ENCODE measurements around the gene NPLOC4. TPM values are rescaled to one million over a fixed set of nuclear protein-coding genes. Genes with fewer than 3 reads are reported as not detected.

NPLOC4 gene
- total and polyA plus RNA-seq, 4 donors = 23.5 to 67.4 (median 50.6) TPM

DNA sequence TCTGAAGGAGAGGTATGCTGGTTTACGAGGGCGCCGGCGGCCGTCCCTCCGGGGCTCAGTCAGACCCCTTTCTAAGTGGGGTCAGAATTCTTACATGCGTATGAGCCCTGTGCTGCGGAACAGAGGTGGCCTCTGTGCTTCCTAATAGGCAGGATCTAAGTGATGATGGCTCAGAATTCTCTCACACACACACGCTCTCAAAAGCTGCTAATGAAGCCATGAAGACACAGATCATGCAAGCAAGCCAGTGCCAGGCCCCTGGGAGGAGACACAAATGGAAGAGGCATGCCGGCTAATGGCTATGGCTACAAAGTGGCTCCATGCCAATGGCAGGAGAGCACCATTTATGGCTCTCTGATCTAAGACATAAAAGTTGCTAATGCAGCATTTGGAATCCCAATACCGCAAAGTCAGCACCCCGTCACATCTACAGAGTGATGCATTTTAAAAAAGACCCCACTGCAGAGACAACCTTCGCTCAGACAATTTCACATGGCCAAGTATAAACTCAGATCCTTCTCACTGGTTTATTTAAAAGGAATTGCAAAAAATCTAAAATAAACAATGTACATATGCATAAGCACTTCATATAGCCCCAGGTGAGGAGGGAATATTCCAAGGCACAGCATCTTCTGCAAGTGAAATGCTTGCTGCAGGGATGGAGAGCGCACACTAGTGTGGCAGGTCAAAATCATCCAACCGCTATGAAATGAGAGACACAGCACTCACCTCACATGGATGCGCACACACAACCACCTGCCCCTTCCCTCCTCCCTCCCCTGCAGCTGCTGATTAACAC lies 24.5 kb downstream of the NPLOC4 start:
- Histone ChIP-seq H3K27ac (ENCODE audit: low read depth in 1 of 2, low read length in 2 of 2) (no peak overlapping the region), H3K9me3 (ENCODE audit: control insufficient read depth in 4 of 4, low read length in 3 of 4) (no peaks in the 10 kb centered on the region), H3K27me3 (ENCODE audit: control insufficient read depth in 4 of 4, insufficient read depth in 4 of 4, low read length in 3 of 4) (no peaks in the 10 kb centered on the region), H3K4me3 (ENCODE audit: low read depth in 1 of 3, low read length in 3 of 3) (no peak overlapping the region), H3K9ac (ENCODE audit: low read depth in 1 of 2, low read length in 2 of 2) (no peak overlapping the region), H3K36me3 (ENCODE audit: control insufficient read depth in 4 of 4, insufficient read depth in 3 of 4, low read depth in 1 of 4, low read length in 3 of 4) (peaks cover 11 to 59% (median 40%) of the 10 kb centered on the region in 4 donors), H3K4me1 (ENCODE audit: control insufficient read depth in 4 of 4, insufficient read depth in 4 of 4, low read length in 3 of 4) (peaks cover 0 to 6% (median 0%) of the 10 kb centered on the region in 4 donors)
- DNase-seq (ENCODE audit: low spot score) = no peak
- TF ChIP-seq, protein P1, sequence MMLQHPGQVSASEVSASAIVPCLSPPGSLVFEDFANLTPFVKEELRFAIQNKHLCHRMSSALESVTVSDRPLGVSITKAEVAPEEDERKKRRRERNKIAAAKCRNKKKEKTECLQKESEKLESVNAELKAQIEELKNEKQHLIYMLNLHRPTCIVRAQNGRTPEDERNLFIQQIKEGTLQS (IDR thresholded peaks at IDR 0.05) = no peak
- no peak for TF ChIP-seq YY1 (IDR thresholded peaks at IDR 0.05)
- TF ChIP-seq, protein P2, sequence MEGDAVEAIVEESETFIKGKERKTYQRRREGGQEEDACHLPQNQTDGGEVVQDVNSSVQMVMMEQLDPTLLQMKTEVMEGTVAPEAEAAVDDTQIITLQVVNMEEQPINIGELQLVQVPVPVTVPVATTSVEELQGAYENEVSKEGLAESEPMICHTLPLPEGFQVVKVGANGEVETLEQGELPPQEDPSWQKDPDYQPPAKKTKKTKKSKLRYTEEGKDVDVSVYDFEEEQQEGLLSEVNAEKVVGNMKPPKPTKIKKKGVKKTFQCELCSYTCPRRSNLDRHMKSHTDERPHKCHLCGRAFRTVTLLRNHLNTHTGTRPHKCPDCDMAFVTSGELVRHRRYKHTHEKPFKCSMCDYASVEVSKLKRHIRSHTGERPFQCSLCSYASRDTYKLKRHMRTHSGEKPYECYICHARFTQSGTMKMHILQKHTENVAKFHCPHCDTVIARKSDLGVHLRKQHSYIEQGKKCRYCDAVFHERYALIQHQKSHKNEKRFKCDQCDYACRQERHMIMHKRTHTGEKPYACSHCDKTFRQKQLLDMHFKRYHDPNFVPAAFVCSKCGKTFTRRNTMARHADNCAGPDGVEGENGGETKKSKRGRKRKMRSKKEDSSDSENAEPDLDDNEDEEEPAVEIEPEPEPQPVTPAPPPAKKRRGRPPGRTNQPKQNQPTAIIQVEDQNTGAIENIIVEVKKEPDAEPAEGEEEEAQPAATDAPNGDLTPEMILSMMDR (IDR thresholded peaks at IDR 0.05; ENCODE audit: low read depth, low read length, missing input control) = no peak
- TF ChIP-seq, protein P3, sequence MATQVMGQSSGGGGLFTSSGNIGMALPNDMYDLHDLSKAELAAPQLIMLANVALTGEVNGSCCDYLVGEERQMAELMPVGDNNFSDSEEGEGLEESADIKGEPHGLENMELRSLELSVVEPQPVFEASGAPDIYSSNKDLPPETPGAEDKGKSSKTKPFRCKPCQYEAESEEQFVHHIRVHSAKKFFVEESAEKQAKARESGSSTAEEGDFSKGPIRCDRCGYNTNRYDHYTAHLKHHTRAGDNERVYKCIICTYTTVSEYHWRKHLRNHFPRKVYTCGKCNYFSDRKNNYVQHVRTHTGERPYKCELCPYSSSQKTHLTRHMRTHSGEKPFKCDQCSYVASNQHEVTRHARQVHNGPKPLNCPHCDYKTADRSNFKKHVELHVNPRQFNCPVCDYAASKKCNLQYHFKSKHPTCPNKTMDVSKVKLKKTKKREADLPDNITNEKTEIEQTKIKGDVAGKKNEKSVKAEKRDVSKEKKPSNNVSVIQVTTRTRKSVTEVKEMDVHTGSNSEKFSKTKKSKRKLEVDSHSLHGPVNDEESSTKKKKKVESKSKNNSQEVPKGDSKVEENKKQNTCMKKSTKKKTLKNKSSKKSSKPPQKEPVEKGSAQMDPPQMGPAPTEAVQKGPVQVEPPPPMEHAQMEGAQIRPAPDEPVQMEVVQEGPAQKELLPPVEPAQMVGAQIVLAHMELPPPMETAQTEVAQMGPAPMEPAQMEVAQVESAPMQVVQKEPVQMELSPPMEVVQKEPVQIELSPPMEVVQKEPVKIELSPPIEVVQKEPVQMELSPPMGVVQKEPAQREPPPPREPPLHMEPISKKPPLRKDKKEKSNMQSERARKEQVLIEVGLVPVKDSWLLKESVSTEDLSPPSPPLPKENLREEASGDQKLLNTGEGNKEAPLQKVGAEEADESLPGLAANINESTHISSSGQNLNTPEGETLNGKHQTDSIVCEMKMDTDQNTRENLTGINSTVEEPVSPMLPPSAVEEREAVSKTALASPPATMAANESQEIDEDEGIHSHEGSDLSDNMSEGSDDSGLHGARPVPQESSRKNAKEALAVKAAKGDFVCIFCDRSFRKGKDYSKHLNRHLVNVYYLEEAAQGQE (IDR thresholded peaks at IDR 0.05) = no peak
- TF ChIP-seq, protein P4, sequence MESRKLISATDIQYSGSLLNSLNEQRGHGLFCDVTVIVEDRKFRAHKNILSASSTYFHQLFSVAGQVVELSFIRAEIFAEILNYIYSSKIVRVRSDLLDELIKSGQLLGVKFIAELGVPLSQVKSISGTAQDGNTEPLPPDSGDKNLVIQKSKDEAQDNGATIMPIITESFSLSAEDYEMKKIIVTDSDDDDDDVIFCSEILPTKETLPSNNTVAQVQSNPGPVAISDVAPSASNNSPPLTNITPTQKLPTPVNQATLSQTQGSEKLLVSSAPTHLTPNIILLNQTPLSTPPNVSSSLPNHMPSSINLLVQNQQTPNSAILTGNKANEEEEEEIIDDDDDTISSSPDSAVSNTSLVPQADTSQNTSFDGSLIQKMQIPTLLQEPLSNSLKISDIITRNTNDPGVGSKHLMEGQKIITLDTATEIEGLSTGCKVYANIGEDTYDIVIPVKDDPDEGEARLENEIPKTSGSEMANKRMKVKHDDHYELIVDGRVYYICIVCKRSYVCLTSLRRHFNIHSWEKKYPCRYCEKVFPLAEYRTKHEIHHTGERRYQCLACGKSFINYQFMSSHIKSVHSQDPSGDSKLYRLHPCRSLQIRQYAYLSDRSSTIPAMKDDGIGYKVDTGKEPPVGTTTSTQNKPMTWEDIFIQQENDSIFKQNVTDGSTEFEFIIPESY (IDR thresholded peaks at IDR 0.05) = no peak
- no peak for TF ChIP-seq HNF4A (conservative IDR thresholded peaks at IDR 0.05)
- no peak for TF ChIP-seq NR2F2 (IDR thresholded peaks at IDR 0.05)
- no peak for TF ChIP-seq FOXA2 (IDR thresholded peaks at IDR 0.05)
- TF ChIP-seq RXRA (IDR thresholded peaks at IDR 0.05) = no peak
- TF ChIP-seq SP1 (IDR thresholded peaks at IDR 0.05) = no peak
- TF ChIP-seq EGR1 (IDR thresholded peaks at IDR 0.05; ENCODE audit: low read depth in 2 of 2) = no peak
- TF ChIP-seq, protein P5, sequence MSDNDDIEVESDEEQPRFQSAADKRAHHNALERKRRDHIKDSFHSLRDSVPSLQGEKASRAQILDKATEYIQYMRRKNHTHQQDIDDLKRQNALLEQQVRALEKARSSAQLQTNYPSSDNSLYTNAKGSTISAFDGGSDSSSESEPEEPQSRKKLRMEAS (IDR thresholded peaks at IDR 0.05) = no peak
- TF ChIP-seq FOXA1 (IDR thresholded peaks at IDR 0.05) = no peak
- 90% methylated on average over 16 of the region's 16 CpGs for WGBS
